OCI-M2 (cell line): ENCODE data around the gene MAP3K10.

ENCODE experiments used
- DNase-seq: peaks from one replicate; lab custom pipeline; 2025; ENCODE audit not compliant: unreplicated experiment; lab: John Stamatoyannopoulos, UW

Gene MAP3K10

DNA sequence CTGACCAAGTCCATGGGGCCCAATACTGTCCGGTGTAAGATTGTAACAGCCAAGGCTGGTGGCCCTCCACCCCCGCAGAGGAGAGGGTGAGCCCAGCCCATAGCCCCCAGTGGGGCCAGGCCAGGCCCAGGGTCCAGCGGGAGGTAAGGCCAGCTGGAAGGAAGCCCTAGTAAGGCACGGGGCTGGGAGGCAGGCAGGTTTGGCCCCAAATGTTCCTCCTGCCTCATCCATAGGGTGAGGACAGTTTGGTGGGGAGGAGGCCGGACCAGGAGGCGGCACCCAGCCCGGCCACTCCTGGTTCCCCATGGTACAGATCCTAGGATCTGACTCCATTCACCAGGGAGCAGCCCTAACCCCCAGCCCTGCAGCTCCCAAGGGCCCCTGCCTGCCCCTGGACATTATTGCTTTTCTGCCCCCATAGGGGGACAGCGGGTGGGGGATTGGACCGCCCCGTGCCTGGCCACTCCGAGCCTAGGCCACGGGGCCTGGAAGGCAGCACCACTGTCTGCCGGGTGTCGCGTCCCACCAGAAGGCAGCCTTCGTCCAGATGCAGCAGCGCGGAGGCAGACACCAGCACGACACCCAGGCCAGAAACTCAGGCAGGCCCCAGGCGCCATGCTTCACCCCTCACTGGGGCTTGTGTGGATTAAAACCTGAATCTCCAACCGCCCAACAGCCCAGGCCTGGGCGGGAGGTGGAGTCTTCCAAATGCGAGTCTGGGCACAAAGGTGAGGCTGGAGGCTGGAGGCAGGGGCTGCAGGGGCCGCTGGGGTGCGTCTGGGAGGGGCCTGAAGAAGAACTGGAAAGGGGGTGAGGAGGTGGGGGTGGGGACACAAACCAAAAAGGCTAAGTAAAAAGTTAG is 42.0 kb downstream of the MAP3K10 start:
- no peak for DNase-seq

DNA sequence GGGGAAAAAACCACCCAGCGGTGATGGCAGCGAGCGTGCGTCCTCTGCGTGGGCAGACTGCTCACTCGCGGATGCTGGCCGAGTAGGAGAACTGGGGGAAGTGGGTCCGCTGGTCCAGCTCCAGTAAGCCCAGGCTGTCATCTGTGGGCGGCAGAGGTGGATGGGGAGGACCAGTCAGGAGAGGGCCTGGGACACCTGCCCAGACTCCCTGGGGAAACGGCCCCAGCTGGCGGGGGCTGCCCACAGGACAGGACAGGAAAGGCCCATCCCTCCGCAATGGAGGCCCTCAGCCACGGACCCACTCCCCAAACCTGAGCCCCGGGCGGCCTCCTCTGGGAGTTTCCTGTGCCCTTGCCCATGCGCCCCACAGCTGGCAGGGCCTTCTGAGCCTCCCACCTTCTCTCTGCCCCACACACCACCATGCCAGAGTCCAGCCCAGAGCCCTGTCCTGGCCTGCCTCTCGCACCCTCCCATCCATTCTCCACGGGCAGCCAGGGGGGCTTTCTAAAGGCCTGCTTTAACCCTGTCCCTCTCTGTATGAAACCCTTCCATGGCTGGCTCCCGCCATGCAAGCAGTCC is 42.7 kb downstream of the MAP3K10 start:
- no peak for DNase-seq

DNA sequence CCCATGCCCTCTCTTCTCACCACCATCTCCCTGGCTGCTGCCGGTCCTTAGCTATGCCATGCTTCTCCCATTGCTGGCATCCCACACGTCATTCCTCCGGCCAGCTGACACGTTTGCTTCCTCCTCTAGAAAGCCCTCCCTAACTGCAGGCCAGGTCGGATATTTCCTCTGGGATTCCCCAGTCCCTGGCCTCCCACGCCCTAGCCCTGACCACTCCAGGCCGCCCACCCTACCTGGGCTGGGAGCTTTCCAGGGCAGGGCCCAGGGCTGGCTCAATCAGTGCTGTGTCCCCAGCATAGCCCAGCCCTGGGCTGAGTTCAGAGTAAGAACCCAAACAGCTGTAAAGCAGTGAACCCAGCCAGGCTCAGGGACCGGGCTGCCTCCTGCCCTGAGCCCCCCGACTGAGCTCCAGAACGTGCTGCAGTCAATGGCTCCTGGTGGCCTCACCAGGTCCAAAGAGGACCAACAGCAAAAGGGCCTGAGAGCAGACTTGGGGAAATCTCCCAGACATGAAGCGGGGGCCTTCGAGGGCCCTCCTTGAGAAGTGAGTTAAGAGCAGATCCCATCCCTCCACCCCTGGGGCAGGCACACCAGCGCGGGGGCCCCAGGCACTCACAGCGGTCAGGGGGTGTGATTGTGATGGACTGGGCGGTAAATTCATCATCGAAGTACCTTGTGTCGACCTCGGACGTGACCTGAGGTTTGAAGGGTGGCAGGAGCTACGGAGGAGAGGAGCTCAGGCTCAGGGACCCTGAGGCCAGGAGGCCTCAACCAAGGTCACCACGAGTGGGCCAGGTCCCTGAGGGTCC is 43.4 kb downstream of the MAP3K10 start:
- no peak for DNase-seq

DNA sequence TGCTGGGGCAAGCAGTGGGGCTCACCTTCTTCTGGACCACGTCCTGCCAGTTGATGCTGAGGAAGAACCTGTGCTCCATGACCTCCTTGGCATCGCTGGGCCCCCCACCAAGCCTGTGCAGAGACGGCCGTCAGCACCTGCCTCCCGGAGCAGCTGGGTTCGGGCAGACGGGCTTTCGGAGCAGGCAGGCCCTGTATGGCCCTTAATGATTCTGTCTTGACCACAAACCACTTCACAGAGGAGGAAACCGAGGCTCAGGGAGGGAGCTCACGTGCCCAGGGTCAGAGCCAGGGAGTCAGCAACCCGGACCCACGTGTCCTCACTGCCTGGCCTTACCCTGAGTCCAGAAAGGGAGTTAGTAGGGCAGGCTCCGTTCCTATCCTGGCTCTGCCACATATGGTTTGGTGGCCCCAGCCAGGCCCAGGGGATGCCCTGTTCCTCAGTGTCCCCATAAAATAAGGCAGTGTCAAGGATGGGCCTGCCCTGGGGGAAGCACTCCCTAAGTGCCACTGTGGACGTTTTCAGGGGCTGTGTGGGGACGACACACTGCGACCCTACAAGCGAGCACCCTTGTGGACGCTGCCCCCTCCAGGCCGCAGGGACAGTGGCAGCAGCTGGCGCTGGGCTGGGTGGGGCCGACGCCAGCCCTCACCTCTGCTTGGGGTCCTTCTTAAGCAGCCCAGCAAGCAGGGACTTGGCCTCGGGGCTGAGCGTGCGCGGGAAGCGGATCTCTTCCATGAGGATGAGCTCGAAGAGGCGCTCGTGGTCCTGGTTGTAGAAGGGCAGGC is 44.2 kb downstream of the MAP3K10 start:
- no peak for DNase-seq

DNA sequence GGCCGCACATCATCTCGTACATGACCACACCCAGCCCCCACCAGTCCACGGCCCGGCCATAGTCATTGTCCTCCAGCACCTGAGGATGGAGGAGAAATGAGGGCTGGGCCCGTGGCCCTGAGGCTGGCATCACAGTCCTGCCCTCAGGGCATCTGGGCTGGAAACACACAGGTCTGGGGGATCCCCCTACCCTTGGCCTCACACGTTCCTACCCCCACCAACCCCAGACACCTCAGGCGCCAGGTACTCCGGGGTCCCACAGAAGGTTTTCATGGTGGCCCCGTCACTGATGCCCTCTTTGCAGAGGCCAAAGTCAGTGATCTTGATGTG is 44.8 kb downstream of the MAP3K10 start:
- no peak for DNase-seq

DNA sequence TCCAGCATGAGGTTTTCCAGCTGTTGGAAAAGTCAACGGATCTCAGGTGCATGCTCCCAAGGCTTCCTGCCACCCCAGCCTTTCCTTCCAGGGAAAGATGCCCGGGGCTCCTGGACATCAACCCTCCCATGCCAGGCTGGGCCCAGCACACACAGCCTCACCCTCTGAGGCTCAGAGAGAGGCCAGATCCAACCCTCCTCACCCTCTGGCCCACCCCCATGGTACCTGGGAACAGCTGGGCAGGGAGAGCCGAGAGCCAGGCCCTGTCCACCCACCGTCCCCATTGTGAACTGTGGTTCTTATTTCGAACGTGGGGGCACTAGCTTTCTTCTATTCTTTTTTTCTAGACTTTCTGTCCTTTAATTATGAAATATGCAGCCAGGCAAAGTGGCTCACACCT is 45.1 kb downstream of the MAP3K10 start:
- no peak for DNase-seq

DNA sequence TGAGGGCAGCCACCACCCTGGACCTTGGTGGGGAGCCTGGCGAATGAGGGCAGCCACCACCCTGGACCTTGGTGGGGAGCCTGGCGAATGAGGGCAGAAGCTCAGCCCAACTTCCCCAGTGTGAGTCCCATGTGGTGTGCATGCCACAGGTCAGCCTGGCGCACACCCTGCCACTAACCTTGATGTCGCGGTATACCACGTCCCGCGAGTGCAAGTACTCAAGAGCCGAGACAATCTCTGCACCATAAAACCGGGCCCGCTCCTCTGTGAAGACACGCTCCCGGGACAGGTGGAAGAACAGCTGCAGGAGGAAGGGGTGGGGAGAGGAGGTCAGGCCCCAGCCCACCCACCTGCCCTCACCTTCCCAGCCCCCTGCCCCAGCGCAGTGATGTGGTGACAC is 46.6 kb downstream of the MAP3K10 start:
- no peak for DNase-seq

DNA sequence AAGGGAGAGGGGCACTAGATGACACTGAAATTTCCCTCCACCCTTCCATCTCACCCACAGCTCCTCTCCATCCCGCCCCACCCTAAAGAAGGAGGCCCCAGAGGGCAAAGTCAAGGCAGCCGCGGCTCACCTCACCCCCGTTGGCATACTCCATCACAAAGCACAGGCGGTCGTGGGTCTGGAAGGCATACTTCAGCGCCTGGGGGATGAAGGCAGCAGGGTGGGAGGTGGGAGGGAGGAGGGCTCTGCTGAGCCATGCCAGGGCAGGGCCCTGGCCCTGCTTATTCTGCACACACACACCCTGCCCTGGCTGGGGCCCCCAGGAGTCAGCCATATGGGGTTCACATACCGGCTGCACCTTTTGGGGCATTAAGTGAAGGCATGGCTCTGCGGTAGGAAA is 47.5 kb downstream of the MAP3K10 start:
- no peak for DNase-seq

DNA sequence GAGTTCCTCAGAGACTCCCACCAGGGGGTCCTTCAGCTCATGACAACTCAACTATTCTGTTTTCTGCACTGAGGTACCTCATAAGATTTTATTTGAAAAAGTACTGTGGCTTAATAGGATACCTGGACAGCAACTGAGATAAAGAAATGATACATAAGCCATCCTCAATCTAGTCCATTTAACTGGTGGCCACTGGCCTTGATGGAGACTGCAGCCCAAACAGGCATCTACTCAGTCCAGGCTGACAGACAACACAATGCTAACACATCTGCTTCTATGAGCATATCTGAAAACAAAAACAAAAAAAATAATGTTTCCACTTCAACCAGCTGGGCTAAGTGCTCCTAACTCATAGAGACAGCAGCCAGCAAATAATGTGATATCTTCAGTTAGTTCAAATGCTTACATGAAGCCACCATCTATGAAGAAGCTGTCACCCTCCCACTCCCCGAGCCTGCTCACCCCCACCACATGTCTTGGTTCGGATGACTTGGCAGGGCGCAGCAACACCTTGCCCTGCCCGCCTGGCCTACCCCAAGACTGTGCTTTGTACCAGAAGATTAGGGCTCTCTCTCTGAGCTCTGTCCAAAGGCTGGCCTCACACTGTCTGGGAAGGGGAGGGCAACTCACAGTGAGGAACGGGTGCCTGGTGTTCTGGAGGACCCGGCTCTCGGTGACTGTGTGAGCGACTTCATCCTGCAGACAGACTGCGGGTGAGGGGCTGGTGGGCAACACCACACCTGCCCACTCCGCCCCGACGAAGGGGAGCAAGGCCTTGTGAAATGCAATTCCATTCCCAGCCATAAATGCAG is 48.4 kb downstream of the MAP3K10 start:
- no peak for DNase-seq

DNA sequence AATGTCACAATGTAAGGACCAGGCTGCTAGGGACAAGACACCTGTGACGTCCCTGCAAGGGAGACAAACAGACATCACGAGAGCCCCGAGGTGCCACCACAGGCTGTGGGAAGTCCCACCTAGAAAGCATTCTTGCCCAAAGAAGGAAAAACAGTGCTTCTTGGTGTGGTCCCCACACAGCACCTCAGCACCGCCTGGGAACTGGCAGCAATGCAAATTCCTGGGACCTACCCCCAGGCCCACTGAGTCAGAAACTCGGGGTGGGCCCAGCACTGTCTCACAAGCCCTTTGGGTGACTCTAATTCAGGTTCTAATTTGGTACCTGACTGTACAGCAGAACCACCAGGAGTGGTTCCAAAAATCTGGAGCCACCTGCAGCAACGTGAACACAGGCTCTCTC is 49.1 kb downstream of the MAP3K10 start:
- no peak for DNase-seq

DNA sequence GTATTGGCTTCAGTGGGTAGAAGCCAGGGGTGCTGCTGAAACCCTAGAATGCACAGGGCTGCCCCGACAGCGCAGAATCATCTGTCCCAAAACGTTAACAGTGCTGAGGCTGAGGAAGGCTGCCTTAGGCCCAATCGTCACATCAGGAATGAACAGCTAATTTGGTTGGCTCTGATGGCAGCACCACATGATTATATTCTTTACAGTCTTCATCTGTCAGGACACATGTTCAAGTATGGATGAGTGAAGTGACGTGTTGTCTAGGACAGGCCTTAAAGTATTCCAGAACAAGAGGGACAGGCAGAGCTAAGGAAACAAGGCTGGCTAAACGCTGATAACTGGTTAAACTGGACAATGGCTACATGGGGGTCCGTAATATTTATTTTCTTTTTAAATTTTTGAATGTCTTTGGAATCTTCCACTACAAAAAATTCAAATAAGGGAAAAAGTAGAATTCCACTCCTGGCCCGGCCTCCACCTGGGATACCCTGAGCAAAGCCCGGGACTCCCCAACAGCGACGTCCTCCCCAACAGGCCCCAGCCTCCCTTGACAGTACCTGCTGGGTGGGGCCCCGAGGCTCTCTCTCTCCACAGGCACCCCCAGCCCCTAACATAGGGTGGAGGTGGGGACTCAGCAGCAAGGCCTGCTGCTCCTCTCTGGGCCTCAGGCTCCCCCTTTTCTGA is 50.0 kb downstream of the MAP3K10 start:
- no peak for DNase-seq

DNA sequence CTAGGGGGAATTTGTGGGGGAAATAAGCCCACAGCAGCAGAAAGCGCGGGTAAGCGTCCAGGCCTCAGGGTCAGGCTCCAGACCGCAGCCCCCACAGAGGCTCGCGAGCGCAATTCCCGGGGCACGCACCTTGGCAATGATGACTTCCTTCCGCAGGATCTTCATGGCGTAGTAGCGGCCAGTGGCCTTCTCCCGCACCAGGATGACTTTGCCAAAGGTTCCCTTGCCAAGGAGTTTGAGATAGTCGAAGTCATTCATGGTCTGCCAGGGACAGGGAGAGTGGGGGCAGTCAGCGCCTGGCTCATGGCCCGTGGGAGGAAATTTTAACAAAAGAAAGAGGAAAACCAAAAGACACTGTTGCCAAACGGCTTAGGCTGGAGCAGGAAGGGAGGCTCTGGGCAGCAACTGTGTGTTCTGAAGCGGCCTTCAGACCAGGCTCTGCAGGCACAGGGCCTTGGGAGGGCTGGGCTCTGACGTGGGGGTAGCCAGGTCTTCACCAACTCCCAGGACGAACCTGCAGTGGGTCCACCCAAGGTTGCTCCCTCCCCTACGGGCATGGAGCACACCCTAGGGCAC is 50.7 kb downstream of the MAP3K10 start:
- no peak for DNase-seq

DNA sequence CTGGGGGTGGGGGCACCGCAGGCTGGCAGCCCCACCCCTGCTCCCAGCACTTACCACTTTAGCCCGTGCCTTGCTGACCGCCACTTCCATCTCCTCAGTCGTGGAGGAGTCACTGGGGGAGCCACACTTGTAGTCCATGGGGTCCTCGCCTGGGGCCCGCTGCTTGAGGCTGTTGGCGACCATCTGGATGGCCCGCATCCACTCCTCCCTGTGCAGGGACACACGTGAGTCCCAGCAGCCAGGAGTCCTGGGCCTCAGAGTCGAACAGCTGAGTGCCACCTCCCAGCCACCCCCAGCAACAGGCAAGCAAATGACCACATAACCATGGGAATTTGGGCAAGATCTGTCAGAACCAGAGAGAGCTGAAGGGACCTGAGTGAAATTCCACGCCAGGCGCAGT is 51.3 kb downstream of the MAP3K10 start:
- DNase-seq: no peak

DNA sequence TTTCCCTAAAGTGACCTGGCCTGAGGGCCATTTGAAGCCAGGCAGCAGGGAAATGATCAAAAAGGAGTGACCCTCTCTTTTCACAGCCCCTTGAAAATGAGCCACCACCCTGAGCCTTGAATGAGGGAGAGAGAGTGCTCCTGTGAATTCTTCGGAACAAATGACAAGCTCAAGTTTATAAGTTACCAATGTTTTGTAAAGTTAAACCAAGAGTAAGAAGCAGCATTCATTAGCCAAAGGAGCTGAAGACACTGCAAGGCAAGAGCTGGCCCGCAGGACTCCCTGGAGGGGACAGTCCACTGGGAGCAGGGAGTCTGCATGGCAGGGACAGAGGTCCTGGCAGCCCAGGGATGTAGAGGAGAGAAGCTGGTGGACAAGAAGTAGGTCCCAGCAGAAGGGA is 52.0 kb downstream of the MAP3K10 start:
- no peak for DNase-seq

DNA sequence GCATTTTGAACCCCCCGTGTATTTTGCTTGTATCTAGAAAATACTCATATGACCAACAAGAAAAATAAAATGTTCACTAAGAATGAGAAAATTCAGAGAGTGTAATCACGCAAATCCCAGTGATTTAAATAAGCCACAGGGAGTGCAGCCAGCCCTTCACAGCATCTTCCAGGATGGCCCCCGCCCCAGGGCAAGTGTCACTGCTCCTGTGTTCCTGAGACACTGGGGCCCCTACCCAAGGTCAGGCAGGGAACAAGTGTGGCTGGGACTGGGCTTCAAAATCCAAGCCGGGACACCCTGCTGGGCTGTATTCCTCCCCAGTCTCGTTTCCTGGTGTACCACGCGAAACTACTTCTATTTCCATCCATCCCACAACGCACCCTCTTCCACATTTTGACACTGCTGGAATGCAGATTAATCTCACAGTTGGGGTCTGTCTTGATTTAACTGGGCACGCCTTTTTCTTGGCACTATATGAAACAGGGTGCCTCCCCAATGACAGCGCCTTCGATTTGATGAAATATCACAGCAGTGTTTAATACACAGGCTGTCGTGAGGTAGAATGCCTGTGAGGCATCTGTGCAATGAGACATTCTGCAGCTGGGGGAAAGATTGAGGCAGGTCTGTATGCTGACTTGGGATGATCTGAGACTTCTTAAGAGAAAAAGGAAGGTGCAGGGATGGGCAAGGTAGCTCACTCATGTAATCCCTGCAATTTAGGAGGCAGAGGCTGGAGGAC is 53.5 kb downstream of the MAP3K10 start:
- DNase-seq: no peak

DNA sequence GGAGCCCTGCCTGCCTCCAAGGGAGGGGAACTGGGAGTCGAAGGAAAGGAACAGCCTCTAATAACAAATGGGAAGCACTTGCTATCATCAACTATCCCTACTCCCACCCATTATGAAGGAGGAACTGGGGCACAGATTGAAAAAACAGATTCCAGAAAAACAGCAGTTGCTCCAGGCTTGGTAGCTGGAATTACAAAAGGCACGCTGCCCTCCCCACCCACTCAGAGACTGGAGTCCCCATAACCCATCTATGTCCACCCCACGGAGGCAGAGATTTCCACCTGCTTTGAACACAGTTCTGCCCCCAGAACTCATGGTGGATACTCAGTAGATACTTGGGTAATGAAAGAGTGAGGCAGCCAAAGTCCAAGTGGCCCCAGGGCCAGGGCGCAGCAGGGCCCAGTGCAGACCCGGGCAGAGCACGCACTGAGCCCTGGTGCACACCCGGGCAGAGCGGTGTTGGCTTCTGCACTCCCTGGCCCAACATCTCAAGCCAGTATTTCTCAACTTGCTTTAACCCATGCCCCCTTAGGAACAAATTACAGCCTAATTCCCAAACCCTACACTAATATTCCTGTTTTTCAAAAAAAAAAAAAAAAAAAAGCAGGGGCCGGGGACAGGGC is 54.4 kb downstream of the MAP3K10 start:
- no peak for DNase-seq

DNA sequence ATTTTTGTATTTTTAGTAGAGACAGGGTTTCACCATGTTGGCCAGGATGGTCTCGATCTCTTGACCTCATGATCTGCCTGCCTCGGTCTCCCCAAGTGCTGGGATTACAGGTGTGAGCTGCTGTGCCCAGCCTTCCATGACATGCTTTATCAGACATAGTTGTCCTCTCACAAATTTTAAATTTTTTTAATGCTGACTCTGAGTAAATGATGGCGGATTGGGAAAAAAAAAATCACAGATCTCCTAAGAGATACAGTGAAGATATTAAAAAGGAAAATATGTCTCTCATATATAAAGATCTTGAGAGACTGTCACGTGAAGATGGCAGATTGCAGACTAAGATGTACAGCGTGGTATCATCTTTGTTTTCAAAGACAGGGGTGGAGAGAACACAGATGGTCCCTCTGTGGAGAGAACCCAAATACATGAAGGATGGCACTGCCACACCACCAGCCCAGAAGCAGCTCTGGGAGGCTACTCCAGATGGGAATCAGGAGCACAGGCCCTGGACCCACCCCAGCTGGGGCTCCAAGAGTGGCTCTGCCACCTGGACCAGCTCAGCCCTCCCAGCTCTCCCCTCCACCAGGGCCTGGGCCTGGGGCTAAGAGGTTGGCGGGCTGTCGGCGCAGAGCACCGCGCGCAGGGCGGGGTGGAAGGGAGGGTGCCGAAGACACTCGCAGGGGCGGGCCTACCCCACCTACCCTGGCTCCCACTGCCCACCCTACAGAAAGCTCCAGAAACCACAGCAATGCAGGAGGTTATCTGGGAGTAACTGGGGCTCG is 55.3 kb downstream of the MAP3K10 start:
- DNase-seq: no peak

DNA sequence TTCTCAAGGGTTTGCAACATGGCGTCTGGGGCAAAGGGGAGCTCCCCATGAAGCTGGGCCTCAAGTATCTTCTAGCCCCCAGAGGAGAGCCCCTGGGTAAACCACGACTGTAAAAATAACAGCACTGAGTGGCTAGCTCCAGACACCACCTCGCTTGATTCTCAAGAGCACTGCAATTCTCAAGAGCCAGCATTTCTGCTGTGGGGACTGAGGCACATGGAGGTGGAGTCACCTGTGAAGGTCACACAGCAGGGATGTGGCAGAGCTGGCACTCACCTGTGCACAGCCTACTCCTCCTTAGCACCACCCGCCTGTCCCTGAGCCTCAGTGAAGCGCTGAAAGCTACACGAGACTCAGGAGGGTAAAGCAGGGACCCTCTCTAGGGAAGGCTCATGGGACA is 56.0 kb downstream of the MAP3K10 start:
- no peak for DNase-seq
